ENCODE measurements around the gene METTL24.
"Not testable (repeated sequence)": the region's sequence is repeated elsewhere in the genome, so short reads cannot be mapped to it uniquely, and the experiment has no call there.

METTL24 gene

GRCh38 chr6:110317189-110317588, 41.0 kb downstream of the METTL24 start:
- no peak for DNase-seq (ENCODE audit: low read depth in 4 of 4, low spot score in 1 of 4)

GRCh38 chr6:110315869-110316398, 42.2 kb downstream of the METTL24 start:
- no peak for DNase-seq (ENCODE audit: low read depth in 4 of 4, low spot score in 1 of 4)

- no peak for DNase-seq (ENCODE audit: low read depth in 4 of 4, low spot score in 1 of 4)
These were observed 42.8 kb downstream of the METTL24 start for GRCh38 chr6:110315207-110315868.

- DNase-seq (ENCODE audit: low read depth in 4 of 4, low spot score in 1 of 4) = no peak
These were observed 47.2 kb downstream of the METTL24 start for GRCh38 chr6:110310861-110311446.

- not testable (repeated sequence) for DNase-seq (ENCODE audit: low read depth in 4 of 4, low spot score in 1 of 4)
These were observed 48.7 kb downstream of the METTL24 start for GRCh38 chr6:110309432-110309831.

- DNase-seq (ENCODE audit: low read depth in 4 of 4, low spot score in 1 of 4) = no peak
These were observed 50.8 kb downstream of the METTL24 start for GRCh38 chr6:110307368-110307767.

- DNase-seq (ENCODE audit: low read depth in 4 of 4, low spot score in 1 of 4) = not testable (repeated sequence)
These were observed 52.3 kb downstream of the METTL24 start for GRCh38 chr6:110305832-110306231.

GRCh38 chr6:110303692-110304091, 54.5 kb downstream of the METTL24 start:
- DNase-seq (ENCODE audit: low read depth in 4 of 4, low spot score in 1 of 4) = not testable (repeated sequence)

- DNase-seq (ENCODE audit: low read depth in 4 of 4, low spot score in 1 of 4) = no peak
These were observed 59.2 kb downstream of the METTL24 start for GRCh38 chr6:110298916-110299315.

GRCh38 chr6:110298411-110298810, 59.7 kb downstream of the METTL24 start:
- DNase-seq (ENCODE audit: low read depth in 4 of 4, low spot score in 1 of 4) = no peak

- no peak for DNase-seq (ENCODE audit: low read depth in 4 of 4, low spot score in 1 of 4)
These were observed 61.7 kb downstream of the METTL24 start for GRCh38 chr6:110296241-110297025.

- no peak for DNase-seq (ENCODE audit: low read depth in 4 of 4, low spot score in 1 of 4)
These were observed 62.5 kb downstream of the METTL24 start for GRCh38 chr6:110295451-110296165.

GRCh38 chr6:110287462-110288341, 70.4 kb downstream of the METTL24 start:
- DNase-seq (ENCODE audit: low read depth in 4 of 4, low spot score in 1 of 4) = no peak

- no peak for DNase-seq (ENCODE audit: low read depth in 4 of 4, low spot score in 1 of 4)
These were observed 72.7 kb downstream of the METTL24 start for GRCh38 chr6:110285306-110286060.

GRCh38 chr6:110284855-110285254, 73.3 kb downstream of the METTL24 start:
- no peak for DNase-seq (ENCODE audit: low read depth in 4 of 4, low spot score in 1 of 4)

GRCh38 chr6:110283657-110284056, 74.5 kb downstream of the METTL24 start:
- DNase-seq (ENCODE audit: low read depth in 4 of 4, low spot score in 1 of 4) = no peak

- no peak for DNase-seq (ENCODE audit: low read depth in 4 of 4, low spot score in 1 of 4)
These were observed 75.7 kb downstream of the METTL24 start for GRCh38 chr6:110282412-110282811.

- no peak for DNase-seq (ENCODE audit: low read depth in 4 of 4, low spot score in 1 of 4)
These were observed 81.0 kb downstream of the METTL24 start for GRCh38 chr6:110277100-110277665.

GRCh38 chr6:110272781-110273180, 85.4 kb downstream of the METTL24 start:
- not testable (repeated sequence) for DNase-seq (ENCODE audit: low read depth in 4 of 4, low spot score in 1 of 4)
